Measurements from ENCODE around the gene EEPD1.
A peak's percentile ranks its signal among the peaks of the same experiment; 100 is the strongest.
"Not testable (repeated sequence)": the region's sequence is repeated elsewhere in the genome, so short reads cannot be mapped to it uniquely, and the experiment has no call there.

Gene EEPD1

GRCh38 chr7:36152756-36153570 is at the start of gene EEPD1:
Gene EEPD1, plus strand, starts transcription at chr7:36153254. Its CDS starts 1,071 bp downstream, at chr7:36154325.
- DNase-seq (ENCODE audit: extremely low read depth in 1 of 2, low read depth in 1 of 2): peak; percentile 98 to 99

GRCh38 chr7:36103837-36104561 is 49.1 kb upstream of the EEPD1 start:
- DNase-seq (ENCODE audit: extremely low read depth in 1 of 2, low read depth in 1 of 2): no peak

- DNase-seq (ENCODE audit: extremely low read depth in 1 of 2, low read depth in 1 of 2): not testable (repeated sequence)
Measured at GRCh38 chr7:36106972-36107908, 45.8 kb upstream of the EEPD1 start.

GRCh38 chr7:36107926-36108631 is 45.0 kb upstream of the EEPD1 start:
- no peak for DNase-seq (ENCODE audit: extremely low read depth in 1 of 2, low read depth in 1 of 2)

GRCh38 chr7:36109013-36109627 is 43.9 kb upstream of the EEPD1 start:
- DNase-seq (ENCODE audit: extremely low read depth in 1 of 2, low read depth in 1 of 2): no peak

GRCh38 chr7:36110584-36110983 is 42.5 kb upstream of the EEPD1 start:
- no peak for DNase-seq (ENCODE audit: extremely low read depth in 1 of 2, low read depth in 1 of 2)

GRCh38 chr7:36112969-36113368 is 40.1 kb upstream of the EEPD1 start:
- no peak for DNase-seq (ENCODE audit: extremely low read depth in 1 of 2, low read depth in 1 of 2)

GRCh38 chr7:36114355-36114754 is 38.7 kb upstream of the EEPD1 start:
- no peak for DNase-seq (ENCODE audit: extremely low read depth in 1 of 2, low read depth in 1 of 2)

- peak; percentile 59 to 83 for DNase-seq (ENCODE audit: extremely low read depth in 1 of 2, low read depth in 1 of 2)
Measured at GRCh38 chr7:36115448-36116321, 37.4 kb upstream of the EEPD1 start.

- DNase-seq (ENCODE audit: extremely low read depth in 1 of 2, low read depth in 1 of 2): no peak
Measured at GRCh38 chr7:36116347-36117202, 36.5 kb upstream of the EEPD1 start.

GRCh38 chr7:36117203-36117840 is 35.7 kb upstream of the EEPD1 start:
- no peak for DNase-seq (ENCODE audit: extremely low read depth in 1 of 2, low read depth in 1 of 2)

- DNase-seq (ENCODE audit: extremely low read depth in 1 of 2, low read depth in 1 of 2): no peak
Measured at GRCh38 chr7:36118344-36118743, 34.7 kb upstream of the EEPD1 start.

GRCh38 chr7:36119005-36119706 is 33.9 kb upstream of the EEPD1 start:
- no peak for DNase-seq (ENCODE audit: extremely low read depth in 1 of 2, low read depth in 1 of 2)

GRCh38 chr7:36119983-36120646 is 32.9 kb upstream of the EEPD1 start:
- not testable (repeated sequence) for DNase-seq (ENCODE audit: extremely low read depth in 1 of 2, low read depth in 1 of 2)

GRCh38 chr7:36125630-36126029 is 27.4 kb upstream of the EEPD1 start:
- DNase-seq (ENCODE audit: extremely low read depth in 1 of 2, low read depth in 1 of 2): not testable (repeated sequence)

GRCh38 chr7:36127075-36127740 is 25.8 kb upstream of the EEPD1 start:
- DNase-seq (ENCODE audit: extremely low read depth in 1 of 2, low read depth in 1 of 2): no peak
